Liver (tissue), 3 donors: ENCODE data around the gene NRN1.

Source experiments
- CTCF ChIP-seq: fragments of 150-350 bp; IDR thresholded peaks from 2 replicates; pipeline ENCODE4 v1.5.1; 2017; ENCODE audit warnings: improper control_type of control experiment, low read depth, low read length; ENCODE audit not compliant: missing input control
- GABPA ChIP-seq, 2 donors: IDR thresholded peaks in 1 of 2; conservative IDR thresholded peaks in 1 of 2; 2 replicates each; pipeline ENCODE4 v1.6.1; 2016; ENCODE audit warnings: antibody characterized with exemption in 2 of 2, mild to moderate bottlenecking in 1 of 2, moderate library complexity in 1 of 2
- HNF4A ChIP-seq, 2 donors: conservative IDR thresholded peaks; 2 replicates each; pipeline ENCODE4 v1.6.1; 2016; ENCODE audit warnings: antibody characterized with exemption in 2 of 2, mild to moderate bottlenecking in 2 of 2
- REST ChIP-seq: IDR thresholded peaks from 2 replicates; pipeline ENCODE4 v1.6.1; 2016; ENCODE audit warnings: antibody characterized with exemption, mild to moderate bottlenecking
- ZBTB33 ChIP-seq: IDR thresholded peaks from 2 replicates; pipeline ENCODE4 v1.6.1; 2016; ENCODE audit warnings: antibody characterized with exemption
- donor health status: healthy.
- donor health status: healthy.

GRCh38 chr6:5960456-5960855, 46.3 kb downstream of the NRN1 start:
- TF ChIP-seq CTCF (no peak), GABPA (IDR thresholded peaks at IDR 0.05 in 1 of 2, conservative IDR thresholded peaks at IDR 0.05 in 1 of 2) (no peak), HNF4A (conservative IDR thresholded peaks at IDR 0.05) (no peak), ZBTB33 (no peak), REST (no peak)
